Measurements from ENCODE around the gene WDR27. TPM values are rescaled to one million over a fixed set of nuclear protein-coding genes. Genes with fewer than 3 reads are reported as not detected.

Gene WDR27
- total RNA-seq, 3 donors from 2014 or later (not counting 1 experiment from before 2014, with no cell fraction given): 12.7 to 31.0 (median 25.3) TPM

DNA sequence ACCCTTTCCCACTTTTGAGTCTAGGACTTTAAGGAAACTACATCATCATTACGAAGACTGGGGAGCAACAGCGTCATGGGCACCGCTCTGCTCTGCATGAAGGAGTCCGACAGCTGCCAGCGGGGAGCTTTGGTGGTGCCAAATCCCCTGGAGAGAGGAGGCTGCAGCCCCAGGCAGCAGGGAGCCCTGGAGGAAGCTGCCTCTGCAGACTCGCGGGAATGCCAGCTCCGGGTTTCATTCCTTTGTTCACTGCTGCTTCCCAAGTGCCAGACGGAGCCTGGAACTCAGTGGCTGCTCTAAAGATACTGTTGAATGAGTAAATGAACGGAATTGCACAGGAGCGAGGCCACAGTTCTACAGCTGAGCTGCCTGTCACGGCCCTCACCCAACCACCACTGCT is 251.7 kb downstream of the WDR27 start:
- H3K27ac ChIP-seq (ENCODE audit: low read length): no peak overlapping the region
- Mint-ChIP-seq H3K4me1 (no peaks in the 10 kb centered on the region), H3K36me3 (no peaks in the 10 kb centered on the region)

GRCh38 chr6:169449221-169449620 is 252.6 kb downstream of the WDR27 start:
- ATAC-seq (no peak), DNase-seq (no peak)
- Mint-ChIP-seq H3K4me1 (no peaks in the 10 kb centered on the region), H3K4me3 (no peak overlapping the region), H3K27ac (no peak overlapping the region), H3K36me3 (no peaks in the 10 kb centered on the region), H3K9me3 (no peaks in the 10 kb centered on the region), H3K27me3 (ENCODE audit: low read depth in 2 of 2) (peaks cover 6 to 20% of the 10 kb centered on the region in 2 donors)
- H3K4me1 ChIP-seq (ENCODE audit: control insufficient read depth, insufficient read depth, low read length): no peaks in the 10 kb centered on the region
- 91% methylated on average over 6 of the region's 6 CpGs for WGBS (ENCODE audit: insufficient coverage)
- no peaks in the 10 kb centered on the region for H3K36me3 ChIP-seq (ENCODE audit: control insufficient read depth, insufficient read depth, low read length)
- intact Hi-C loops (cut with micrococcal nuclease): no loop called here
- H3K9me3 ChIP-seq (ENCODE audit: control insufficient read depth, insufficient read depth, low read length): no peaks in the 10 kb centered on the region
- no peak overlapping the region for H3K27ac ChIP-seq (ENCODE audit: low read length)
- H3K27me3 ChIP-seq (ENCODE audit: control insufficient read depth, insufficient read depth, low read length): no peaks in the 10 kb centered on the region
- TF ChIP-seq, protein P1, sequence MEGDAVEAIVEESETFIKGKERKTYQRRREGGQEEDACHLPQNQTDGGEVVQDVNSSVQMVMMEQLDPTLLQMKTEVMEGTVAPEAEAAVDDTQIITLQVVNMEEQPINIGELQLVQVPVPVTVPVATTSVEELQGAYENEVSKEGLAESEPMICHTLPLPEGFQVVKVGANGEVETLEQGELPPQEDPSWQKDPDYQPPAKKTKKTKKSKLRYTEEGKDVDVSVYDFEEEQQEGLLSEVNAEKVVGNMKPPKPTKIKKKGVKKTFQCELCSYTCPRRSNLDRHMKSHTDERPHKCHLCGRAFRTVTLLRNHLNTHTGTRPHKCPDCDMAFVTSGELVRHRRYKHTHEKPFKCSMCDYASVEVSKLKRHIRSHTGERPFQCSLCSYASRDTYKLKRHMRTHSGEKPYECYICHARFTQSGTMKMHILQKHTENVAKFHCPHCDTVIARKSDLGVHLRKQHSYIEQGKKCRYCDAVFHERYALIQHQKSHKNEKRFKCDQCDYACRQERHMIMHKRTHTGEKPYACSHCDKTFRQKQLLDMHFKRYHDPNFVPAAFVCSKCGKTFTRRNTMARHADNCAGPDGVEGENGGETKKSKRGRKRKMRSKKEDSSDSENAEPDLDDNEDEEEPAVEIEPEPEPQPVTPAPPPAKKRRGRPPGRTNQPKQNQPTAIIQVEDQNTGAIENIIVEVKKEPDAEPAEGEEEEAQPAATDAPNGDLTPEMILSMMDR (IDR thresholded peaks at IDR 0.05): no peak
- H3K4me3 ChIP-seq (ENCODE audit: low read length): no peak overlapping the region

More for the DNA sequence above, 251.7 kb downstream of the WDR27 start:
- no peaks in the 10 kb centered on the region for H3K4me1 ChIP-seq (ENCODE audit: control insufficient read depth, insufficient read depth, low read length)
- 89% methylated on average over 10 of the region's 12 CpGs for WGBS (ENCODE audit: insufficient coverage)
- no peak overlapping the region for H3K4me3 ChIP-seq (ENCODE audit: low read length)
- DNase-seq (no peak), ATAC-seq (no peak)
- no peaks in the 10 kb centered on the region for H3K9me3 ChIP-seq (ENCODE audit: control insufficient read depth, insufficient read depth, low read length)
- Mint-ChIP-seq H3K27me3 (ENCODE audit: low read depth in 2 of 2) (peaks cover 6 to 13% of the 10 kb centered on the region in 2 donors), H3K4me3 (no peak overlapping the region), H3K9me3 (no peaks in the 10 kb centered on the region), H3K27ac (no peak overlapping the region)
- intact Hi-C loops (cut with micrococcal nuclease): no loop called here
- H3K27me3 ChIP-seq (ENCODE audit: control insufficient read depth, insufficient read depth, low read length): no peaks in the 10 kb centered on the region
- H3K36me3 ChIP-seq (ENCODE audit: control insufficient read depth, insufficient read depth, low read length): no peaks in the 10 kb centered on the region
- TF ChIP-seq, protein P1 (IDR thresholded peaks at IDR 0.05): no peak

DNA sequence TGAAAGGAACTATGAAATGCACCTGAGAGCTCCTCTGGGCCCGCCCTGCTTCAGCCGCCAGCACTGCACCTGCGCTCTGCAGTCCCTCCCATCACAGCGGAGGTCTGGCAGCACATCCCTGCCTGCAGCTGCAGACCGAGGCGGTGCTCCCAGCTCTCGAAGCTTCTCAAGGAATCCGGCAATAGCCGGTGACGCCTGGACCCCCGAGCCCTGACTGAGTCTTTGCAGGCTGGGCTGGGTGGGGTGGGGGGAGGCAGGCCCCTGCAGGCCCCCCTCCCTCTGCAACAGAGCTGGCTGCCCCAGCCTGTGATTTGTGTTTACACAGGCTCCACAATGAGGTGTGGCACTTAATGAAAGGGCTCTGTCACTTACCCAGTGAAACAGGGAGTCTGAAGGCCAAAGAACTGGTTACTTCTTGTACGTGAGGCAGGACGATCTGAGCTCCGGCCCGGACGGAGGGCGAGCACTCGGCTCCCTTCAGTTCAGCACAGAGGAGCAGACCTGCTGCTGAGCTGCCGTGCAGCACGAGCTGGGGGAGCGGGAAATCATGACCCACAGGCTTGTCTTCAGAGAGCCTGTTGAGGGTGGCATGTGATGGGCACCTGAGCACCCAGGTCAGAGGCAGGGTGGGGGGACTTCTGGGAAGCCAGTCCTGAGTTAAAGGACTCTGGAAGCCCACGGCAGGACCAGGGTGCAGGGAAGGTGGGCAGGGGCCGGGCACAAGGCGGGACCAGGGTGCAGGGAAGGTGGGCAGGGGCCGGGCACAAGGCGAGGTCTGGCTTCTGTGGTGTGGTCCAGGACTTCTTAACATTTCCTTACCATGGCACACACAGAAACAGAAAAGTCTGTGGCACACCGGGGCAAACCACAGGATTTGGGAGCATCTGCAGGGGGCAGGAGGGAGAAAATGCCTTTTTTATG is 255.9 kb downstream of the WDR27 start:
- intact Hi-C loops (cut with micrococcal nuclease): no loop called here
- Mint-ChIP-seq H3K9me3 (no peaks in the 10 kb centered on the region), H3K4me1 (no peaks in the 10 kb centered on the region), H3K4me3 (no peak overlapping the region), H3K36me3 (no peaks in the 10 kb centered on the region), H3K27ac (no peak overlapping the region), H3K27me3 (ENCODE audit: low read depth in 2 of 2) (peaks cover 6 to 24% of the 10 kb centered on the region in 2 donors)
- TF ChIP-seq, protein P1 (IDR thresholded peaks at IDR 0.05): no peak
- DNase-seq (no peak), ATAC-seq (no peak)
- Histone ChIP-seq H3K4me1 (ENCODE audit: control insufficient read depth, insufficient read depth, low read length) (no peaks in the 10 kb centered on the region), H3K9me3 (ENCODE audit: control insufficient read depth, insufficient read depth, low read length) (no peaks in the 10 kb centered on the region), H3K4me3 (ENCODE audit: low read length) (no peak overlapping the region), H3K36me3 (ENCODE audit: control insufficient read depth, insufficient read depth, low read length) (no peaks in the 10 kb centered on the region), H3K27ac (ENCODE audit: low read length) (no peak overlapping the region), H3K27me3 (ENCODE audit: control insufficient read depth, insufficient read depth, low read length) (no peaks in the 10 kb centered on the region)
- 94% methylated on average over 27 of the region's 27 CpGs for WGBS (ENCODE audit: insufficient coverage)

Data from natural killer cell (primary cell).